GM12873 (cell line): ENCODE results near the gene ADM.

Experiments
- CTCF ChIP-seq: IDR thresholded peaks from 2 replicates; pipeline ENCODE4 v1.5.1; 2012; ENCODE audit warnings: low read depth, mild to moderate bottlenecking, moderate library complexity, low read length, control low read depth; ENCODE audit not compliant: insufficient read depth; ENCODE audit errors: missing control alignments

Gene ADM

GRCh38 chr11:10322830-10323792 is 18.2 kb downstream of the ADM start:
- TF ChIP-seq CTCF = peak; percentile 37

- TF ChIP-seq CTCF = no peak
Observed at GRCh38 chr11:10323793-10324170, 18.9 kb downstream of the ADM start.

- TF ChIP-seq CTCF = no peak
Observed at GRCh38 chr11:10324474-10324873, 19.6 kb downstream of the ADM start.

GRCh38 chr11:10325277-10326011 is 20.6 kb downstream of the ADM start:
- TF ChIP-seq CTCF = no peak

- TF ChIP-seq CTCF = no peak
Observed at GRCh38 chr11:10326012-10326964, 21.4 kb downstream of the ADM start.

- no peak for TF ChIP-seq CTCF
Observed at GRCh38 chr11:10327254-10327653, 22.4 kb downstream of the ADM start.
